HepG2 (cell line): ENCODE data around the gene MAP2K5. TPM values are rescaled to one million over a fixed set of nuclear protein-coding genes. Genes with fewer than 3 reads are reported as not detected.

Source experiments
- ARHGAP35 ChIP-seq: sonication (generic); formaldehyde crosslinking; IDR thresholded peaks from 2 replicates; pipeline ENCODE4 v1.9.0; 2022; ENCODE audit warnings: mild to moderate bottlenecking, inconsistent platforms, moderate library complexity, missing genetic modification reagents, borderline replicate concordance
- ELF3 ChIP-seq: IDR thresholded peaks from 2 replicates; pipeline ENCODE4 v1.6.1; 2016; ENCODE audit warnings: missing genetic modification reagents, missing compliant biosample characterization
- FOXC1 ChIP-seq: sonication (generic); formaldehyde crosslinking; IDR thresholded peaks from 2 replicates; pipeline ENCODE4 v1.8.0; 2022; ENCODE audit warnings: mild to moderate bottlenecking, missing genetic modification reagents, borderline replicate concordance
- HHEX ChIP-seq: IDR thresholded peaks from 2 replicates; pipeline ENCODE4 v1.6.1; 2016; ENCODE audit warnings: control low read depth
- YY1 ChIP-seq: IDR thresholded peaks from 2 replicates; pipeline ENCODE4 v1.6.1; 2011; ENCODE audit warnings: low read length, low read depth, moderate library complexity, mild to moderate bottlenecking; ENCODE audit not compliant: insufficient read depth, insufficient replicate concordance
- ZFP90 ChIP-seq: sonication (generic); formaldehyde crosslinking; IDR thresholded peaks from 2 replicates; pipeline ENCODE4 v1.8.0; 2022; ENCODE audit warnings: missing genetic modification reagents, mild to moderate bottlenecking, inconsistent platforms, borderline replicate concordance
- ZNF234 ChIP-seq: sonication (generic); formaldehyde crosslinking; conservative IDR thresholded peaks from 2 replicates; pipeline ENCODE4 v1.5.1; 2020; ENCODE audit warnings: mild to moderate bottlenecking, missing genetic modification reagents
- ZNF468 ChIP-seq: sonication (generic); formaldehyde crosslinking; IDR thresholded peaks from 2 replicates; pipeline ENCODE4 v1.8.0; 2022; ENCODE audit warnings: mild to moderate bottlenecking, moderate library complexity, missing genetic modification reagents
- ZSCAN25 ChIP-seq: sonication (generic); formaldehyde crosslinking; IDR thresholded peaks from 2 replicates; pipeline ENCODE4 v1.8.0; 2022; ENCODE audit warnings: mild to moderate bottlenecking, missing genetic modification reagents
- polyA plus RNA-seq, 8 experiments: library from polyadenylated mRNA; depleted of rRNA in 3 of 8; stranded (reverse) in 7 of 8; unstranded in 1 of 8; fragments of >200 nt; fragmentation: Illumina TruSeq in 4 of 8; extraction: Trizol in 4 of 8; gene quantifications; 2 replicates each; pipeline versions ENCODE4 v1.2.1 to v1.2.3, GENCODE V29; 2011 to 2016; ENCODE audit warnings: low read depth in 4 of 8, missing spikeins in 1 of 8, mixed read lengths in 1 of 8; ENCODE audit not compliant: insufficient read depth in 1 of 8
- total RNA-seq, 5 experiments: library from RNA; depleted of rRNA; stranded (reverse); fragments of >200 nt; fragmentation: Illumina TruSeq; extraction: Trizol; gene quantifications; 2 replicates each; pipeline ENCODE4 v1.2.3, GENCODE V29; 2016; ENCODE audit warnings: low read depth in 1 of 5
- TF ChIP-seq, protein P1 (sequence below): sonication (generic); formaldehyde crosslinking; IDR thresholded peaks from 2 replicates; pipeline ENCODE4 v1.8.0; 2022; ENCODE audit warnings: mild to moderate bottlenecking, missing genetic modification reagents, moderate library complexity
- TF ChIP-seq, protein P2 (sequence below): sonication (generic); formaldehyde crosslinking; IDR thresholded peaks from 2 replicates; pipeline ENCODE4 v1.4.0; 2020; ENCODE audit warnings: missing genetic modification reagents
- TF ChIP-seq, protein P3 (sequence below): sonication (generic); formaldehyde crosslinking; IDR thresholded peaks from 2 replicates; pipeline ENCODE4 v1.5.1; 2020; ENCODE audit warnings: mild to moderate bottlenecking, missing genetic modification reagents, borderline replicate concordance
- TF ChIP-seq, protein P4 (sequence below): IDR thresholded peaks from 2 replicates; pipeline ENCODE4 v1.6.1; 2012; ENCODE audit warnings: inconsistent platforms
- TF ChIP-seq, protein P5 (sequence below): sonication (generic); formaldehyde crosslinking; IDR thresholded peaks from 2 replicates; pipeline ENCODE4 v1.5.0; 2020; ENCODE audit warnings: missing genetic modification reagents
- TF ChIP-seq, protein P6 (sequence below): sonication (generic); formaldehyde crosslinking; IDR thresholded peaks from 2 replicates; pipeline ENCODE4 v1.4.0; 2020; ENCODE audit warnings: missing genetic modification reagents, mild to moderate bottlenecking, borderline replicate concordance
- TF ChIP-seq, protein P7 (sequence below): sonication (generic); formaldehyde crosslinking; IDR thresholded peaks from 2 replicates; pipeline ENCODE4 v1.4.0; 2020; ENCODE audit warnings: low read depth, mild to moderate bottlenecking, missing genetic modification reagents
- TF ChIP-seq, protein P8 (sequence below): conservative IDR thresholded peaks from 2 replicates; pipeline ENCODE4 v1.6.1; 2018; ENCODE audit warnings: missing genetic modification reagents

MAP2K5 gene
- total and polyA plus RNA-seq, 2 of the 13 experiments (the other 11 are each of a cell fraction or from before 2014, with no cell fraction given), result 4.0 to 4.3 TPM

DNA sequence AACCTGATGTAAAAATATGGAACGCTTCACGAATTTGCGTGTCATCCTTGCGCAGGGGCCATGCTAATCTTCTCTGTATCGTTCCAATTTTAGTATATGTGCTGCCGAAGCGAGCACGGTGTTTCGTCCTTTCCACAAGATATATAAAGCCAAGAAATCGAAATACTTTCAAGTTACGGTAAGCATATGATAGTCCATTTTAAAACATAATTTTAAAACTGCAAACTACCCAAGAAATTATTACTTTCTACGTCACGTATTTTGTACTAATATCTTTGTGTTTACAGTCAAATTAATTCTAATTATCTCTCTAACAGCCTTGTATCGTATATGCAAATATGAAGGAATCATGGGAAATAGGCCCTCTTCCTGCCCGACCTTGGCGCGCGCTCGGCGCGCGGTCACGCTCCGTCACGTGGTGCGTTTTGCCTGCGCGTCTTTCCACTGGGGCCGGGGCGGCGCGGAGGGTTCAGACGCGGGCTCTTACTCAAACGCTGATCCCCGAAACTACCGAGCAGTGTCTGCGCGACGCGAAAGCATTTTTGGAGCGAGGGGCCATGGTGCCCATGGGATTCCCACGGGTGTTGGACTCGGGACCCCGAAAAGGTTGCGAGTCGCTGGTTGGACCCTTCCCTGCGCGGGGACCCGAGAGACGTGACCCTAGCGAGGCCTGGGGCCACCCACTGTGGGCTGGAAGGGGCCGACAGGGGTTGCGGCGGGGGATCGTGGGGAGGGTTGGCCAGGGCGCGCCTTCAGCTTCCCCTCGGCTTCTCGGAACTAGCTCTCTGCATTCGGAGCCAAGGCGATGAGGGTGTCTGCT lies 297.6 kb downstream of the MAP2K5 start, which contains the start of gene RNU6-1 (continued):
- TF ChIP-seq, protein P1, sequence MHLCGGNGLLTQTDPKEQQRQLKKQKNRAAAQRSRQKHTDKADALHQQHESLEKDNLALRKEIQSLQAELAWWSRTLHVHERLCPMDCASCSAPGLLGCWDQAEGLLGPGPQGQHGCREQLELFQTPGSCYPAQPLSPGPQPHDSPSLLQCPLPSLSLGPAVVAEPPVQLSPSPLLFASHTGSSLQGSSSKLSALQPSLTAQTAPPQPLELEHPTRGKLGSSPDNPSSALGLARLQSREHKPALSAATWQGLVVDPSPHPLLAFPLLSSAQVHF (CRISPR knock-in tag), result no peak
- TF ChIP-seq, protein P2, sequence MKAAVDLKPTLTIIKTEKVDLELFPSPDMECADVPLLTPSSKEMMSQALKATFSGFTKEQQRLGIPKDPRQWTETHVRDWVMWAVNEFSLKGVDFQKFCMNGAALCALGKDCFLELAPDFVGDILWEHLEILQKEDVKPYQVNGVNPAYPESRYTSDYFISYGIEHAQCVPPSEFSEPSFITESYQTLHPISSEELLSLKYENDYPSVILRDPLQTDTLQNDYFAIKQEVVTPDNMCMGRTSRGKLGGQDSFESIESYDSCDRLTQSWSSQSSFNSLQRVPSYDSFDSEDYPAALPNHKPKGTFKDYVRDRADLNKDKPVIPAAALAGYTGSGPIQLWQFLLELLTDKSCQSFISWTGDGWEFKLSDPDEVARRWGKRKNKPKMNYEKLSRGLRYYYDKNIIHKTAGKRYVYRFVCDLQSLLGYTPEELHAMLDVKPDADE (CRISPR knock-in tag), result no peak
- no peak; the same call in 1 of the 2 replicates for TF ChIP-seq ZFP90 (CRISPR knock-in tag)
- no peak for TF ChIP-seq ARHGAP35 (CRISPR knock-in tag)
- TF ChIP-seq ELF3 (CRISPR knock-in tag), result no peak; the same call in 1 of the 2 replicates
- TF ChIP-seq, protein P3, sequence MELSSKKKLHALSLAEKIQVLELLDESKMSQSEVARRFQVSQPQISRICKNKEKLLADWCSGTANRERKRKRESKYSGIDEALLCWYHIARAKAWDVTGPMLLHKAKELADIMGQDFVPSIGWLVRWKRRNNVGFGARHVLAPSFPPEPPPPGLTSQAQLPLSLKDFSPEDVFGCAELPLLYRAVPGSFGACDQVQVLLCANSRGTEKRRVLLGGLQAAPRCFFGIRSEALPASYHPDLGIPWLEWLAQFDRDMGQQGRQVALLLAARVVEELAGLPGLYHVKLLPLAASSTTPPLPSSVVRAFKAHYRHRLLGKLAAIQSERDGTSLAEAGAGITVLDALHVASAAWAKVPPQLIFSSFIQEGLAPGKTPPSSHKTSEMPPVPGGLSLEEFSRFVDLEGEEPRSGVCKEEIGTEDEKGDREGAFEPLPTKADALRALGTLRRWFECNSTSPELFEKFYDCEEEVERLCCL (CRISPR knock-in tag), result no peak
- TF ChIP-seq, protein P4, sequence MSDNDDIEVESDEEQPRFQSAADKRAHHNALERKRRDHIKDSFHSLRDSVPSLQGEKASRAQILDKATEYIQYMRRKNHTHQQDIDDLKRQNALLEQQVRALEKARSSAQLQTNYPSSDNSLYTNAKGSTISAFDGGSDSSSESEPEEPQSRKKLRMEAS, result peak; percentile 81; the same call in 1 of the 2 replicates
- TF ChIP-seq HHEX (CRISPR knock-in tag), result no peak
- TF ChIP-seq YY1, result peak; percentile 25
- no peak; the same call in 1 of the 2 replicates for TF ChIP-seq ZSCAN25 (CRISPR knock-in tag)
- TF ChIP-seq, protein P5, sequence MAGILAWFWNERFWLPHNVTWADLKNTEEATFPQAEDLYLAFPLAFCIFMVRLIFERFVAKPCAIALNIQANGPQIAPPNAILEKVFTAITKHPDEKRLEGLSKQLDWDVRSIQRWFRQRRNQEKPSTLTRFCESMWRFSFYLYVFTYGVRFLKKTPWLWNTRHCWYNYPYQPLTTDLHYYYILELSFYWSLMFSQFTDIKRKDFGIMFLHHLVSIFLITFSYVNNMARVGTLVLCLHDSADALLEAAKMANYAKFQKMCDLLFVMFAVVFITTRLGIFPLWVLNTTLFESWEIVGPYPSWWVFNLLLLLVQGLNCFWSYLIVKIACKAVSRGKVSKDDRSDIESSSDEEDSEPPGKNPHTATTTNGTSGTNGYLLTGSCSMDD (CRISPR knock-in tag), result no peak
- TF ChIP-seq, protein P6, sequence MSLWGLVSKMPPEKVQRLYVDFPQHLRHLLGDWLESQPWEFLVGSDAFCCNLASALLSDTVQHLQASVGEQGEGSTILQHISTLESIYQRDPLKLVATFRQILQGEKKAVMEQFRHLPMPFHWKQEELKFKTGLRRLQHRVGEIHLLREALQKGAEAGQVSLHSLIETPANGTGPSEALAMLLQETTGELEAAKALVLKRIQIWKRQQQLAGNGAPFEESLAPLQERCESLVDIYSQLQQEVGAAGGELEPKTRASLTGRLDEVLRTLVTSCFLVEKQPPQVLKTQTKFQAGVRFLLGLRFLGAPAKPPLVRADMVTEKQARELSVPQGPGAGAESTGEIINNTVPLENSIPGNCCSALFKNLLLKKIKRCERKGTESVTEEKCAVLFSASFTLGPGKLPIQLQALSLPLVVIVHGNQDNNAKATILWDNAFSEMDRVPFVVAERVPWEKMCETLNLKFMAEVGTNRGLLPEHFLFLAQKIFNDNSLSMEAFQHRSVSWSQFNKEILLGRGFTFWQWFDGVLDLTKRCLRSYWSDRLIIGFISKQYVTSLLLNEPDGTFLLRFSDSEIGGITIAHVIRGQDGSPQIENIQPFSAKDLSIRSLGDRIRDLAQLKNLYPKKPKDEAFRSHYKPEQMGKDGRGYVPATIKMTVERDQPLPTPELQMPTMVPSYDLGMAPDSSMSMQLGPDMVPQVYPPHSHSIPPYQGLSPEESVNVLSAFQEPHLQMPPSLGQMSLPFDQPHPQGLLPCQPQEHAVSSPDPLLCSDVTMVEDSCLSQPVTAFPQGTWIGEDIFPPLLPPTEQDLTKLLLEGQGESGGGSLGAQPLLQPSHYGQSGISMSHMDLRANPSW (CRISPR knock-in tag), result no peak; the same call in 1 of the 2 replicates
- no peak for TF ChIP-seq FOXC1
- no peak for TF ChIP-seq ZNF468 (CRISPR knock-in tag)
- TF ChIP-seq, protein P7, sequence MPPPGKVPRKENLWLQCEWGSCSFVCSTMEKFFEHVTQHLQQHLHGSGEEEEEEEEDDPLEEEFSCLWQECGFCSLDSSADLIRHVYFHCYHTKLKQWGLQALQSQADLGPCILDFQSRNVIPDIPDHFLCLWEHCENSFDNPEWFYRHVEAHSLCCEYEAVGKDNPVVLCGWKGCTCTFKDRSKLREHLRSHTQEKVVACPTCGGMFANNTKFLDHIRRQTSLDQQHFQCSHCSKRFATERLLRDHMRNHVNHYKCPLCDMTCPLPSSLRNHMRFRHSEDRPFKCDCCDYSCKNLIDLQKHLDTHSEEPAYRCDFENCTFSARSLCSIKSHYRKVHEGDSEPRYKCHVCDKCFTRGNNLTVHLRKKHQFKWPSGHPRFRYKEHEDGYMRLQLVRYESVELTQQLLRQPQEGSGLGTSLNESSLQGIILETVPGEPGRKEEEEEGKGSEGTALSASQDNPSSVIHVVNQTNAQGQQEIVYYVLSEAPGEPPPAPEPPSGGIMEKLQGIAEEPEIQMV (CRISPR knock-in tag), result no peak
- TF ChIP-seq ZNF234 (CRISPR knock-in tag), result no peak
- TF ChIP-seq, protein P8, sequence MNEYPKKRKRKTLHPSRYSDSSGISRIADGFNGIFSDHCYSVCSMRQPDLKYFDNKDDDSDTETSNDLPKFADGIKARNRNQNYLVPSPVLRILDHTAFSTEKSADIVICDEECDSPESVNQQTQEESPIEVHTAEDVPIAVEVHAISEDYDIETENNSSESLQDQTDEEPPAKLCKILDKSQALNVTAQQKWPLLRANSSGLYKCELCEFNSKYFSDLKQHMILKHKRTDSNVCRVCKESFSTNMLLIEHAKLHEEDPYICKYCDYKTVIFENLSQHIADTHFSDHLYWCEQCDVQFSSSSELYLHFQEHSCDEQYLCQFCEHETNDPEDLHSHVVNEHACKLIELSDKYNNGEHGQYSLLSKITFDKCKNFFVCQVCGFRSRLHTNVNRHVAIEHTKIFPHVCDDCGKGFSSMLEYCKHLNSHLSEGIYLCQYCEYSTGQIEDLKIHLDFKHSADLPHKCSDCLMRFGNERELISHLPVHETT, result no peak
